Heart right ventricle (tissue), 16 donors: ENCODE measurements around the gene FLOT1. TPM values are rescaled to one million over a fixed set of nuclear protein-coding genes. Genes with fewer than 3 reads are reported as not detected.

Source experiments
- ATAC-seq, 8 donors: fragments of 200-7000 bp; cut with Tn5 transposase; one replicate each; pipeline ENCODE4 v1.9.1; 2020; ENCODE audit warnings: mild to moderate bottlenecking in 8 of 8, moderate library complexity in 8 of 8, moderate number of reproducible peaks in 1 of 8
- DNase-seq, 2 donors: peaks; one replicate each; pipeline ENCODE4 v3.0.0-alpha.2; 2020
- H3K27ac ChIP-seq, 10 donors: fragments of 200-600 bp; sonication (generic) in 2 of 10; one replicate each; pipeline versions ENCODE4 v1.5.0 to v1.8.0; 2020 to 2022; ENCODE audit warnings: mild to moderate bottlenecking in 3 of 10
- H3K27me3 ChIP-seq, 7 donors: fragments of 200-600 bp; one replicate each; pipeline ENCODE4 v1.8.0; 2021 to 2022; ENCODE audit warnings: mild to moderate bottlenecking in 2 of 7
- H3K36me3 ChIP-seq, 9 donors: fragments of 200-600 bp; sonication (generic) in 1 of 9; one replicate each; pipeline versions ENCODE4 v1.5.0 to v1.8.0; 2020 to 2022; ENCODE audit warnings: mild to moderate bottlenecking in 2 of 9
- H3K4me1 ChIP-seq, 9 donors: fragments of 200-600 bp; sonication (generic) in 1 of 9; one replicate each; pipeline versions ENCODE4 v1.5.0 to v1.8.0; 2020 to 2022; ENCODE audit warnings: mild to moderate bottlenecking in 4 of 9
- H3K4me3 ChIP-seq, 10 donors: fragments of 200-600 bp; sonication (generic) in 2 of 10; one replicate each; pipeline versions ENCODE4 v1.5.0 to v1.8.0; 2020 to 2022; ENCODE audit warnings: mild to moderate bottlenecking in 7 of 10, moderate library complexity in 2 of 10
- H3K9me3 ChIP-seq, 11 donors: fragments of 200-600 bp in 10 of 11; sonication (generic) in 2 of 11; one replicate each; pipeline versions ENCODE4 v1.5.0 to v1.8.0; 2013 to 2022; ENCODE audit warnings: mild to moderate bottlenecking in 2 of 11, control low read depth in 1 of 11, moderate library complexity in 1 of 11
- CTCF ChIP-seq, 9 donors: fragments of 200-600 bp; sonication (generic) in 2 of 9; IDR thresholded peaks; one replicate each; pipeline versions ENCODE4 v1.5.0 to v1.8.0; 2021 to 2022; ENCODE audit warnings: antibody characterized with exemption in 9 of 9, mild to moderate bottlenecking in 5 of 9, moderate library complexity in 1 of 9
- WGBS, 2 donors: extraction: QIAGEN DNeasy Blood & Tissue Kit; methylation state at CpG; one replicate each; pipeline ENCODE4 v1.1.7; 2013; ENCODE audit warnings: inconsistent platforms in 1 of 2; 5-methylcytosine and 5-hydroxymethylcytosine counted together
- intact Hi-C, 10 donors: fragments of 100-400 bp; cut with DNase I; formaldehyde crosslinking; loops; one replicate each; pipeline versions ENCODE4 v1.11.1 to v1.14.2; 2022
- polyA plus RNA-seq, 2 donors: library from polyadenylated mRNA; stranded (reverse); fragments of 200-250 nt; gene quantifications; one replicate each; pipeline ENCODE4 v1.2.3, GENCODE V29; 2013
- total RNA-seq, 10 donors: library from RNA; stranded (reverse); fragmentation: NEBNext Ultra II Directional in 3 of 10; extraction: Animal tissue kit (Norgen Biotek cat#: 25700) in 3 of 10; gene quantifications; one replicate each; pipeline versions ENCODE4 v1.2.1 to v1.2.4, GENCODE V29; 2021 to 2023
- donor health status: Arrhythmogenic right ventricular cardiomyopathy.
- donor health status: ischemic (EF 13 %, LVEDD 7.1; RV severe dilation, severe dysfunction).
- donor health status: healthy with polysubstance abuse.
- donor health status: DM: no; HTN: yes; CAD: no.
- donor health status: DM: no; HTN: no; CAD: no.
- donor health status: ischemic (EF 25% LVEDD 6.9; RV normal size, moderate dysfunction).
- donor health status: ischemic (EF 25% LVEDD 5.7; RV mildly dilated, moderate dysfunction).
- donor health status: healthy.
- donor health status: DM: yes; HTN: yes; CAD: no.
- donor health status: Ischemic cardiomyopathy.
- donor health status: ischemic (EF 35%, LVEDD 5.7; RV mildly dilated, moderate dysfunction).
- donor health status: nonischemic (EF 11% LVEDD 7.7; RV severe dilation, severe dysfunction).
- donor health status: DM: yes; HTN: yes; CAD: no.
- donor health status: PGD.
- donor health status: ischemic (EF 29% LVEDD 5.4; RV normal size, mild dysfunction).
- donor health status: nonischemic (EF 23%, LVEDD 6.1; RV moderate dilation, normal function).

The FLOT1 gene
- total and polyA plus RNA-seq, 12 donors, result 158 to 317 (median 190) TPM

- Histone ChIP-seq H3K4me3 (peak overlapping the region in 5 of 10 donors; percentile 20 to 75 (median 28)), H3K36me3 (peaks cover 0 to 69% (median 35%) of the 10 kb centered on the region in 9 donors), H3K27me3 (no peaks in the 10 kb centered on the region), H3K4me1 (peaks cover 16 to 65% (median 54%) of the 10 kb centered on the region in 9 donors), H3K27ac (peak overlapping the region in 7 of 10 donors; percentile 8 to 100 (median 51)), H3K9me3 (no peaks in the 10 kb centered on the region)
- DNase-seq, result no peak
- WGBS, 2 donors, result 68 to 80% methylated on average over 7 of the region's 7 CpGs
- TF ChIP-seq CTCF (IDR thresholded peaks at IDR 0.05), result no peak
- intact Hi-C loops, result loop anchor here (1.0 to 10.0 kb wide), 6 partner anchors 42 to 205 kb away; partner anchors contain the start of genes HLA-E (in 4 of the 10) and DDR1 (in 1 of the 10)
- no peak for ATAC-seq
These were observed 62.5 kb downstream of the FLOT1 start for GRCh38 chr6:30679765-30680535.

- TF ChIP-seq CTCF (IDR thresholded peaks at IDR 0.05), result peak in 8 of 9 donors; percentile 93 to 97 (median 96)
- DNase-seq (peak; percentile 87 to 92), ATAC-seq (peak; percentile 71 to 84 (median 74))
- Histone ChIP-seq H3K36me3 (peaks cover 0 to 69% (median 35%) of the 10 kb centered on the region in 9 donors), H3K27ac (peak overlapping the region in 8 of 10 donors; percentile 8 to 100 (median 34)), H3K9me3 (no peaks in the 10 kb centered on the region), H3K27me3 (no peaks in the 10 kb centered on the region), H3K4me3 (peak overlapping the region in 7 of 10 donors; percentile 3 to 75 (median 22)), H3K4me1 (peaks cover 14 to 57% (median 52%) of the 10 kb centered on the region in 9 donors)
- 17 to 21% methylated on average over 26 to 31 of the region's 31 CpGs for WGBS, 2 donors
- intact Hi-C loops, result loop anchor here in 9 of 10 donors (1.0 to 10.0 kb wide), 4 partner anchors 43 to 198 kb away; partner anchors contain the start of gene HLA-E (in 4 of the 9)
These were observed 63.3 kb downstream of the FLOT1 start for GRCh38 chr6:30678964-30679726.

Other genes starting within 250 kb of the FLOT1 start
- gene GNL1, start 186.2 kb downstream of the FLOT1 start, total RNA-seq, result 10 to 100 TPM; 17.3 to 34.1 (median 19.8) TPM
- 10 to 100 TPM; 20.3 to 29.9 TPM for gene GNL1, start 186.2 kb downstream of the FLOT1 start, polyA plus RNA-seq
- 1 to 10 TPM; 1.7 to 4.2 (median 2.6) TPM for gene PRR3, start 185.4 kb downstream of the FLOT1 start, total RNA-seq
- 1 to 10 TPM; 4.1 to 8.2 TPM for gene PRR3, start 185.4 kb downstream of the FLOT1 start, polyA plus RNA-seq
- 10 to 100 TPM; 37.1 to 49.1 (median 42.1) TPM for gene ABCF1, start 171.2 kb downstream of the FLOT1 start, total RNA-seq
- 10 to 100 TPM; 32.6 to 36.6 TPM for gene ABCF1, start 171.2 kb downstream of the FLOT1 start, polyA plus RNA-seq
- gene PPP1R10, start 125.4 kb downstream of the FLOT1 start, total RNA-seq, result 10 to 100 TPM; 24.9 to 51.1 (median 33.1) TPM
- gene PPP1R10, start 125.4 kb downstream of the FLOT1 start, polyA plus RNA-seq, result 10 to 100 TPM in 1 of 2 donors, 1 to 10 TPM in 1; 7.8 to 17.0 TPM
- 100 to 1,000 TPM; 106 to 144 (median 127) TPM for gene MRPS18B, start 124.8 kb downstream of the FLOT1 start, total RNA-seq
- gene MRPS18B, start 124.8 kb downstream of the FLOT1 start, polyA plus RNA-seq, result 100 to 1,000 TPM in 1 of 2 donors, 10 to 100 TPM in 1; 48.4 to 169 TPM
- gene ATAT1, start 115.8 kb downstream of the FLOT1 start, total RNA-seq, result 1 to 10 TPM; 1.8 to 4.6 (median 2.8) TPM
- 1 to 10 TPM; 3.2 to 4.5 TPM for gene ATAT1, start 115.8 kb downstream of the FLOT1 start, polyA plus RNA-seq
- gene C6orf136, start 95.6 kb downstream of the FLOT1 start, total RNA-seq, result 10 to 100 TPM; 39.8 to 77.4 (median 53.3) TPM
- gene C6orf136, start 95.6 kb downstream of the FLOT1 start, polyA plus RNA-seq, result 100 to 1,000 TPM in 1 of 2 donors, 10 to 100 TPM in 1; 42.4 to 134 TPM
- gene DHX16, start 69.7 kb downstream of the FLOT1 start, total RNA-seq, result 10 to 100 TPM; 15.9 to 22.9 (median 20.9) TPM
- 10 to 100 TPM; 27.1 to 28.6 TPM for gene DHX16, start 69.7 kb downstream of the FLOT1 start, polyA plus RNA-seq
- 10 to 100 TPM in 9 of 10 donors, 1 to 10 TPM in 1; 8.2 to 47.7 (median 16.4) TPM for gene PPP1R18, start 56.0 kb downstream of the FLOT1 start, total RNA-seq
- gene PPP1R18, start 56.0 kb downstream of the FLOT1 start, polyA plus RNA-seq, result 10 to 100 TPM; 24.5 to 35.4 TPM
- gene NRM, start 51.7 kb downstream of the FLOT1 start, total RNA-seq, result 1 to 10 TPM; 1.6 to 7.1 (median 3.1) TPM
- 10 to 100 TPM; 10.4 to 11.6 TPM for gene NRM, start 51.7 kb downstream of the FLOT1 start, polyA plus RNA-seq
- gene MDC1, start 25.4 kb downstream of the FLOT1 start, total RNA-seq, result 10 to 100 TPM; 15.3 to 21.7 (median 19.5) TPM
- 10 to 100 TPM; 11.2 to 18.1 TPM for gene MDC1, start 25.4 kb downstream of the FLOT1 start, polyA plus RNA-seq
- 100 to 1,000 TPM; 144 to 437 (median 189) TPM for gene TUBB, start 22.3 kb downstream of the FLOT1 start, total RNA-seq
- gene TUBB, start 22.3 kb downstream of the FLOT1 start, polyA plus RNA-seq, result 100 to 1,000 TPM; 156 to 440 TPM
- gene IER3, start 1.9 kb upstream of the FLOT1 start, total RNA-seq, result 100 to 1,000 TPM in 6 of 10 donors, 10 to 100 TPM in 4; 15.6 to 309 (median 115) TPM
- gene IER3, start 1.9 kb upstream of the FLOT1 start, polyA plus RNA-seq, result 10 to 100 TPM; 25.3 to 93.9 TPM
- gene DDR1, start 141.8 kb upstream of the FLOT1 start, total RNA-seq, result 10 to 100 TPM; 15.5 to 49.2 (median 26.9) TPM
- 10 to 100 TPM in 1 of 2 donors, 1 to 10 TPM in 1; 7.3 to 12.1 TPM for gene DDR1, start 141.8 kb upstream of the FLOT1 start, polyA plus RNA-seq
- gene GTF2H4, start 165.5 kb upstream of the FLOT1 start, total RNA-seq, result 10 to 100 TPM in 8 of 10 donors, 1 to 10 TPM in 2; 8.3 to 25.1 (median 12.5) TPM
- gene GTF2H4, start 165.5 kb upstream of the FLOT1 start, polyA plus RNA-seq, result 10 to 100 TPM; 15.9 to 27.0 TPM
- 10 to 100 TPM; 13.4 to 28.4 (median 22.5) TPM for gene VARS2, start 171.6 kb upstream of the FLOT1 start, total RNA-seq
- gene VARS2, start 171.6 kb upstream of the FLOT1 start, polyA plus RNA-seq, result 10 to 100 TPM in 1 of 2 donors, 1 to 10 TPM in 1; 9.3 to 26.0 TPM
- not detected for gene SFTA2, start 189.5 kb upstream of the FLOT1 start, total RNA-seq
- not detected for gene SFTA2, start 189.5 kb upstream of the FLOT1 start, polyA plus RNA-seq
- gene MUCL3, start 198.3 kb upstream of the FLOT1 start, total RNA-seq, result under 1 TPM in 1 of 10 donors, not detected in 9; 0.08 TPM
- gene MUCL3, start 198.3 kb upstream of the FLOT1 start, polyA plus RNA-seq, result not detected
- not detected for gene MUC21, start 241.0 kb upstream of the FLOT1 start, total RNA-seq
- under 1 TPM in 1 of 2 donors, not detected in 1; 0.09 TPM for gene MUC21, start 241.0 kb upstream of the FLOT1 start, polyA plus RNA-seq